ENCODE results near the gene NR2F1-AS1.
"Not testable (repeated sequence)": the region's sequence is repeated elsewhere in the genome, so short reads cannot be mapped to it uniquely, and the experiment has no call there.

Gene NR2F1-AS1

GRCh38 chr5:93566091-93566490 lies 14.9 kb downstream of the NR2F1-AS1 start:
- no peak for TF ChIP-seq CTCF (IDR thresholded peaks at IDR 0.05; ENCODE audit: borderline replicate concordance, insufficient read depth, low read depth, low read length)
- no peak overlapping the region for H3K4me3 ChIP-seq (ENCODE audit: low read depth, low read length)

GRCh38 chr5:93557021-93557604 lies 23.9 kb downstream of the NR2F1-AS1 start:
- TF ChIP-seq CTCF (IDR thresholded peaks at IDR 0.05; ENCODE audit: borderline replicate concordance, insufficient read depth, low read depth, low read length) = no peak
- no peak overlapping the region for H3K4me3 ChIP-seq (ENCODE audit: low read depth, low read length)

GRCh38 chr5:93549594-93549993 lies 31.4 kb downstream of the NR2F1-AS1 start:
- not testable (repeated sequence) for H3K4me3 ChIP-seq (ENCODE audit: low read depth, low read length)

GRCh38 chr5:93545872-93546271 lies 35.1 kb downstream of the NR2F1-AS1 start:
- no peak overlapping the region for H3K4me3 ChIP-seq (ENCODE audit: low read depth, low read length)
- TF ChIP-seq CTCF (IDR thresholded peaks at IDR 0.05; ENCODE audit: borderline replicate concordance, insufficient read depth, low read depth, low read length) = no peak

GRCh38 chr5:93532370-93532769 lies 48.6 kb downstream of the NR2F1-AS1 start:
- H3K4me3 ChIP-seq (ENCODE audit: low read depth, low read length) = no peak overlapping the region
- TF ChIP-seq CTCF (IDR thresholded peaks at IDR 0.05; ENCODE audit: borderline replicate concordance, insufficient read depth, low read depth, low read length) = no peak

GRCh38 chr5:93521815-93522214 lies 59.2 kb downstream of the NR2F1-AS1 start:
- H3K4me3 ChIP-seq (ENCODE audit: low read depth, low read length) = not testable (repeated sequence)

- H3K4me3 ChIP-seq (ENCODE audit: low read depth, low read length) = no peak overlapping the region
- TF ChIP-seq CTCF (IDR thresholded peaks at IDR 0.05; ENCODE audit: borderline replicate concordance, insufficient read depth, low read depth, low read length) = no peak
Observed at GRCh38 chr5:93519740-93520139, 61.3 kb downstream of the NR2F1-AS1 start.

GRCh38 chr5:93517828-93518227 lies 63.2 kb downstream of the NR2F1-AS1 start:
- TF ChIP-seq CTCF (IDR thresholded peaks at IDR 0.05; ENCODE audit: borderline replicate concordance, insufficient read depth, low read depth, low read length) = no peak
- no peak overlapping the region for H3K4me3 ChIP-seq (ENCODE audit: low read depth, low read length)

All from GM12875 (cell line).